Measurements from ENCODE around the gene IRF1.

Gene IRF1

GRCh38 chr5:132473668-132474067 is 16.9 kb downstream of the IRF1 start:
- DNase-seq, result no peak

DNA sequence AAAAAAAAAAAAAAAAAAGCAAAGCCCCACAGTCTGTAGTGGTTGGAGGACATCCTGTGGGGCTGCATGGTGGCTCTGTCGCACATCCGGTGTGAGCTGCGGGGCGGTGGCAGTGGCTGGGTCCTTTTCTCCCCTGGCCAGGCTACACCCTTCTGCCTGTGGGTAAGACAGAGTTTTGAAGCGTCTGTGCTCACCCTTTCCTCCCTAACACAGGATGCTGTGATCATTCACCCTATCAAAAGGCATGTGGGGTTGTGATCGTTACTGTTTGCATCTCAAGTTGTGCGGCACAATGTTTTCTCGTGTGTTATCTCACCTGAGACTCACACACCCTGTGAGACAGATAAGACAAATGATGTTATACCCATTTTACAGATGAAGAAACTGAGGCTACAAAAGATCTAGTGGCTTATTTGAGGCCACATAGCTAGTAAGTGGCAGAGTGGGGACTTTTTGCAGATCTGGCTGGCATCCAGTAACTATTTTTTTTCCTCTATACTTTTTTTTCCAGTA is 17.5 kb downstream of the IRF1 start:
- DNase-seq, result peak; percentile 85

DNA sequence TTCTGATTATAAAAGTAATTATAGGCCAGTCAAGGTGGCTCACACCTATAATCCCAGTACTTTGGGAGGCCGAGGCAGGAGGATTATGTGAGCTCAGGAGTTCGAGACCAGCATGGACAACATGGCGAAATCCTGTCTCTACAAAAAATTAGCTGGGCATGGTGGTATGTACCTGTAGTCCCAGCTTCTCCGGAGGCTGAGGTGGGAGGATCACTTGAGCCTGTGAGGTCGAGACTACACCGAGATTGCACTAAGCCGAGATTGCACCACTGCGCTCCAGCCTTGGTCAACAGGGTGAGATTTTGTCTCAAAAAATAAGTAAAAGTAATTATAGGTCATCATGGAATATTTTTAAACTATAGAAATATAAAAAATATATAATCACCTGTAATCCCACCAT is 18.1 kb downstream of the IRF1 start:
- DNase-seq, result no peak

DNA sequence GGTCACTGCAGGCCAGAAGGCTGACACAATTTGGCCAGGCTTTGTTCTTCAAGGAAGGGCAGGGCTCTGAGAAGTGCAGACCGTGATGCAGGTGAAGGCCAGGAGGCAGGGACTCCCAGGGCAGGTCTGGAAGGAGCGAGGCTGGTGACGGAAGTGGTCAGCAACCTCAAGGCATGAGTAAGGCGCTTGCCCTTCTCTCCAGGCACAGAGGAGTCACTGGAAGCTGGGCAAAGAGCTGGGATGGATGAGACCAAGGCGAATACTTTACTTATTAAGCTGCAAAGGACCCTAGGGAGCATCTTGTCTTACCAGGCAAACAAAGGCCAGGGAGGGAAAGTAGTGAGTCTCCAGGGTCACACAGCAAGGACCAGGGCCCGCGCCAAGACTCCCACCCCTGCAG is 18.6 kb downstream of the IRF1 start:
- no peak for DNase-seq

DNA sequence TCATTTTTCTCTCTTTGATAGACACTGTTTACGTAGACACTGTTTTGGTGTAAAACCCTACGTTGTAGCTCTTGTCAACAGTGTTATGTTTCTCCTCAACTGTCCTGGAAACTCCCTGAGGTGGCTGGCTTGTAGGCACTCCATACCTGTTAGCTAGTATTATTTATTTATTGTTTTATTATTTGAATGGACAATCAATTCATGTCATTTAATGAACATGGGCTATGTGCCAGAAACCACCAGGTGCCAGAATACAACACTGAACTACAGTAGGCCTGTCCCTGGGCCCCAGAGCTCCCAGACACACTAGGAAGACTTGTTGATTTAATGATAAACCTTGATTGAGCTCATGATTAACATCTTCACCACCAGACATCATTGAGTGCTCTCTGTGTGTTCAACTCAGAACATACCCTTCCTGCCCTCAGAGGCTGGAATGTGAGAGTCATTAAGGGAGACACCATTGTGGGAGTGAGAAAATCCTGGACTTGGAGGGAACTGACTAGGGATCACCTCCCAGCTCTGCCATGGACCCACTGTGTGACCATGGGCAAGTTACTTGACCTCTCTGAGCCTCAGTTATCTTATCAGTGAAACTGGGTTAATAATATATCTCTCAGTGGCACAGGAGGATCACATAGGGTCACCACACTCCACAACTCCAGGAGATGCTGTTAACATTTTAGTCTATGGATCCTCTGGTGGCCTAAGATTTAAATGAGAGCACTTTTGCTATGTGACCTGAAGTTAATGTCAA is 19.2 kb downstream of the IRF1 start:
- no peak for DNase-seq

DNA sequence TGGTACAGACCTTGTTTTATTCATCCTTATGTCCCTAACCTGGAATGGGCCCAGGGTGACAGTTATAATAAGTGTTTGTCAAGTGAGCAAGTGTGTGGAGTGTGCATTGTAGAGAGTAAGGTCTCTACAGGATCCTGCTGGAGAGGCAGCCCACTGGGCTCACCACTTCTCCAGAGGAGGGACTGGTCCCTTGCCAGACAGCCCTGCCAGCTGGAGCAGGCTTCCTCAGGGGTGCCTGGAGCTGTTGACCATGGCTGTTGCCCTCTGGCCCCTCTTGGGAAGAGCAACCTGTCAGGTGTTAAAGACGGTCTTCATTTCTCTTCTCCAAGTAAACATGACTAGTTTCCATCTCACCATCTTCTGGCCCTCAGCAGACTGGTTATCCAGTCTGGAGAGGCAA is 20.0 kb downstream of the IRF1 start:
- DNase-seq, result no peak

DNA sequence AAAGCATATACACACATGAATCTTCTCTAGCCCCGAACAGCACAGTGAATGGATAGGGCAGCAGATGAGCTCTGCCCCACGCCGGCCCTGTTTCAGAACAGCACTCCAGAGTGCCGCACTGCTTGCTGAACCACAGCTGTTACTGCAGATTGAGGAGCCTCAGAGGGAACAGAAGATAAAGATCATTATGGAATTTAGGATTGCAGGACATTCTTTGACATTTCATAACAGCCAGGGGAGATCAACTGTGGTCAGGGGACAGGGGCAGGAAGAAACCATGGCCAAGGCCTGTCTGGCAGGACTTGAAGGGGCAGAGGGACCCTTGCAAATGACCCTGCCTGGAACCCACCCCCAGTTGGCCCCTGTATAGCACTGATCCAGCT is 20.6 kb downstream of the IRF1 start:
- no peak for DNase-seq

DNA sequence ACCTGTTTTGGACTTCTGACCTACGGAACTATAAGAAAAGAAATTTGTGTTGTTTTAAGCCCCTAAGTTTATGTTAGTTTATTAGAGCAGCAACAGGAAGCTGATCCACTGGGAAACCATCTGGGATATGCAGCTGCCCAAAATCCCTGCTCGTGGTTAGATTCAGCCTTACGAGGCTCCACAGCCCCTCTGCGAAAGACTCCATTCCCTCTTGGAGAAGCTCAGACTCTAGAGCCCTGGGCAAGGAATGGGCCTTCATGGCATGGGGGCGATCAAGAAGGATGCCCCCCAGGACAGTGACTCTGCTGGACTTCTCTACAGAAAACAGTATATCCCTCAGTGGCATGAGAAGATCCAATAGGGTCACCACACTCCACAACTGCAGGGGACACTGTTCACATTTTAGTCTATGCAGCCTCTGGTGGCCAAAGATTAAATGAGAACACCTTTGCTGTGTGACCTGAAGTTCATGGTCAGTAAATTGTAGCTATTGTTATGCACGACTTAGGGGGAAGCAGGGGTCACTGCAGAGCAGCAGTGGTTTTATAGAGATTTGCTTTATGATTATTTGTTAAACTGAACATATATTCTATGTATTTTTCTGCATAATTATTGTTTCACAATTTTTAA is 21.1 kb downstream of the IRF1 start:
- no peak for DNase-seq

GRCh38 chr5:132468656-132469379 is 21.8 kb downstream of the IRF1 start:
- DNase-seq, result no peak

- no peak for DNase-seq
Observed at GRCh38 chr5:132467287-132467984, 23.1 kb downstream of the IRF1 start.

DNA sequence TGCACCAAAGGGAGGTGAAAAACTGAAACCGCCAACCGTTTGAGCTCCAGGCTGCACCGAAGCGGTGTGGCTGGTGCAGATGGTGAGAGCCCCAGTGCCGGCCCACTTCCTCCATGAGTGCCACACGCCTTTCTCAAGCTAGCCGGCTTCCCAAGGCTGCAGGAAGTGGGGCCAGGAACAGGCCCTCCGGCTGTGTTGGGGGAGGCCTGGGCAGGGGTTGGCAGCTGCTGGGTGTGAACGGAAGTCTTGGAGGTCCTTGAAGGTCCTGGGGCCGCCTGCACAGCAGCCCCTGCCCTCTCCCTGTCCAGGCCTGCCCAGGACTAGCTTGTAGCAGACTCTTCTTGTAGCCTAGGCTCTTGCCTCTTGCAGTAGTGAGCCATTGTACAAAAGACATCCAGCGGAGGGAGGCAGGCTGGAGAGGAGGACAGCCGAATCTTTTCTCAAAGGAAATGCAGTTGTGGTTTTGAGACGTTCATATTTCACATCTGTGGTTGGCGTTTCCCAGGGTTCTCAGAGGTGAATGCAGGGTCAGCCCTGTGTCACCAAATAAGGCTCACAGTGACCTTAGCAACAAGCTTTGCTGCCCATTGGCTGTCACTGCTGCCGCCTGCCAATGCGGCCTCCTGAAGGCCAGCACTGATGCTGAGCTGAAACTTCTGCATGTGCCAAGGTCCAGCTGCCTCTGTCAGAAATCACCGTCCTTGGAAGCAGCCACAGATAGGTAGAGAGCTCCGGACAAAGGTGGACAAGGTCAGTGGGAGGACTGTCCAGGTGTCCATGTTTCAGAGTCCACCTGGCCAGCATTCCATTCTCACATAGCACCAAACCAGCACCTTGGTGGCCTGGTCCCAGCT is 23.9 kb downstream of the IRF1 start:
- DNase-seq, result peak; percentile 91

DNA sequence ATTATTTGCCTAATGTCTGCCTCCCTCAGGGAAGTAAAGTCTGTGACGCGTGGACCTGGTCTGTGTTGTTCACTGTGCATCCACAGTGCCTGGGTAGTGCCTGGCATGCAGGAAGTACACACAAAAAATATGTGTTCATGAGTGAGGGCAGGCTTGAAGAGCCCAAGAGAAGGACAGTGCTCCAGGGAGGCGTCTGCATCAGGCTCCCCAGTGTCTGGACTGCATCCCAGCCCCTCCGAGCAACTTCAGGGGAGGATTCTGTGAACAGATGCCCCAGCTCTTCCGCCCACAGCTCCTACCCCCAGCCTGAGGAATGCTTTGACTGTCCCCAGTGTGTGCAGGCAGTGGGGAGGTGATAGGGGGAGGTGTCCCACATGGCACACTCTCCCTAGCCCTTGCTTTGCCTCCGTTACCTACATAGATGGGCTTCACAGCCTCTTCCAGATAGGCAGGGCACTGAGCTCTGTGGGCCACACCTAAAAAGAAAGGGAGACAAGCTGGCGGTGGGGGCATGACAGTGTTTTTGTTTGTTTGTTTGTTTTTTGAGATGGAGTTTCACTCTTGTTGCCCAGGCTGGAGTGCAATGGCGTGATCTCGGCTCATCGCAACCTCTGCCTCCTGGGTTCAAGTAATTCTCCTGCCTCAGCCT is 25.4 kb downstream of the IRF1 start:
- DNase-seq, result no peak

DNA sequence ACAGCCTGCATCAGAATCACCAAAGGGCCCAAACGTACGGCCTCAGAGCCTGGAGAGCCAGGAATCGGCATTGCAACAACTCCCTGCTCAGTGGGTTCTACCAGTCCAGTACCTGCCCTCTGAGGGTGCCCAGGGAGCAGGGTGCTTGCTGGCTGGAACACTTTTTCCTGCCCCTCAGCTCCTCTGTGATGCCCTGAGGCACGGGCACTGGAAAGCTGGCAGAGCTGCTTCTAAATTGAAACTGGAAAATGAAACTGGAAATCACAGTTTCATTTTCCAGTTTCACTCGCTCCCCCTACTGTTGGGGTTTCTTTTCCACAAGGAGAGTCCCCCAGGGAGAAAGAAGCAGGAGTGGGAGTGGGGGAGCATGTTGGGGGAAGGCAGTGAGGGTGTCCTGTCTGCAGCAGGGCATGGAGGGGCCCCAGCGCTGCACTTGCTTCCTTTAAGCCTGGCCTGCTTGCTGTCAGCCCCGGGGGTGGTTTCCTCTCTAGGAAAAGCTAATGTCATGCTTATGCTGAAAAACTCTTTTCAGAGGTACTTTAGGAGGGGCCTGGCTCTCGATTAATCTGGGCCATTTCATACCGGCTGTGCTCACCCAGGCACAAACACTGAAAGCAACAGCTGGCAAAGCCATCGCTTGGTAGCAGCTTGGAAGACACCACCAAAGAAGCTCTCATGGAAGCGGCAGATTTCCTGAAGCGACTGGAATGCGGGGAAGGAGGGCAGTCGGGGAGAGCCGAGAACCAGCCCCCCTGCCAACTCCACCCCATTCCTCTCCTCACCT is 26.2 kb downstream of the IRF1 start:
- DNase-seq, result no peak

- DNase-seq, result no peak
Observed at GRCh38 chr5:132463811-132464155, 26.8 kb downstream of the IRF1 start.

- no peak for DNase-seq
Observed at GRCh38 chr5:132462856-132463745, 27.5 kb downstream of the IRF1 start.

DNA sequence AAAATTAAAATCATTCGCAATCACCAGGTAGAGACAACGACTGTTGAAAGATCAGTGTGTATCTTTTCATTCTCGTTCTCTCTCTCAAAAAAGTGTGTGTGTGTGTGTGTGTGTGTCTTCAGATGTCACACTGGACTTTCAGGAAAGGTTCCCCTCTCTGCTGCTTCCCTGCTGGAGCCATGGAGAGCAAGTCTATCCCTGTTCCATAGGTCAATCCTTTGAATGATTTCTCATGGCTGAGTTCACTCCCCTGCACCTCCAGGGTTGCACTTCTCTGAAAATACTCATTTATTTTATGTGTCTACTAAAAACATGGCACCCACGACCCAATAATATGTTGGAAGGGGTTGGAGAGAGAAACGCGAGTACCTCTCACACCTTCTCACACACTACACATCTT is 28.2 kb downstream of the IRF1 start:
- no peak for DNase-seq

DNA sequence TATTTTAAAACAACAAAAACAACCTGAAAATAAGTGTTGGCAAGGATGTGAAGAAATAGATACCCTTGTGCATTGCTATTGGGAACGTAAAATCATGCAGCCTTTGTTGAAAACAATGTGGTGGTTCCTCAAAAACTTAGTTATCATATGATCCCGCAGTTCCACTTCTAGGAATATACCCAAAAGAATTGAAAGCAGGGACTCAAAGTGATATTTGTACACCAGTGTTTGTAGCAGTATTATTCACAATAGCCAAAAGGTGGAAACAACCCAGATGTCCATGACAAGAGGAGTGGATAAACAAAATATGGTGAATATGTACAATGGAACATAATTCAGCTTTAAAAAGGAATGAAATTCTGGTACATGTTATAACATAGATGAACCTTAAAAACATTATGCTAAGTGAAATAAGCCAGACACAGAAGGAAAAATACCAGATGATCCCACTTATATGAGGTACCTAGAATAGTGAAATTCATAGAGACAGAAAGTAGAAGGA is 29.0 kb downstream of the IRF1 start:
- DNase-seq, result no peak

DNA sequence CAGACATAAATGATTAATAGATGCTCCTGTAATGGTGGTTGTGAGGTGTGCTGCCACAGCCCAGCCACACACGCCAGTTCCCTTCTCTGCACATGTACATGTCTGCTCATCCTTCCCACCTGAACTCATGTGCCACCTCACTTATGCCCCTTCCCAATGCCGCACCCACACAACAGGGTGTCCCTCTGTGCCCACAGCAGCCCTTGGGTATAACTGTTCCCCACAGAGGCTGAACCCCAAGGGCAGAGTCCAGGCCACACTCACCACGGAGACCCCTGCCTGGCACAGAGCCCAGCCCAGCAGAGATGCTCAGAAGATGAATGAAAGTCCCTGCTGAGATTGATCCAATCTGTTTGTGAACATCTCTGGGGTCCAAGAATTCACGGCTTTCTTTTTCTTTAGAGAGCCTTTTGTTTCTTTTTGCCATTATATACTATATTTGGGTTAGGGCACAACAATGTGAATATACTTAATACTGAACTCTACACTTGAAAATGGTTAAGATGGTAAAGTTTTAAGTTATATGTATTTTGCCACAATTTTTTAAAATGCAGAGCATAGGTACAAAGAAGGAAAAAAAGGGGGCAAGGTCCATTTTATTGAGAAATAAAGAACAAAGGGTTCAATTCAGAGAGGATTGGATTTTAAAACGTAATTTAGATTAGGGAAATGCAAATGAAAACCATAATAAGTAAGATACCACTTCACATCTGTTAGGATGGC is 29.6 kb downstream of the IRF1 start:
- no peak for DNase-seq

All from activated CD4-positive, alpha-beta T cell treated with anti-CD3 and anti-CD28 coated beads, Interleukin-2, amount 50 U/mL, for 16 hours (primary cell).